H1 (cell line): ENCODE data around the gene ZNF521. TPM values are rescaled to one million over a fixed set of nuclear protein-coding genes. Genes with fewer than 3 reads are reported as not detected.

ENCODE experiments used
- BCL11A ChIP-seq, 2 experiments: IDR thresholded peaks; one replicate each; pipeline ENCODE4 v1.6.1; 2011; ENCODE audit warnings: low read depth in 2 of 2, low read length in 2 of 2, mild to moderate bottlenecking in 2 of 2
- EP300 ChIP-seq, 2 experiments: IDR thresholded peaks; 1 replicate in 1 of 2; 2 replicates in 1 of 2; pipeline ENCODE4 v1.6.1; 2011 to 2012; ENCODE audit warnings: low read depth in 2 of 2, low read length in 2 of 2, mild to moderate bottlenecking in 2 of 2, borderline replicate concordance in 1 of 2, inconsistent platforms in 1 of 2, moderate library complexity in 1 of 2
- SP4 ChIP-seq: IDR thresholded peaks from 2 replicates; pipeline ENCODE4 v1.6.1; 2012; ENCODE audit warnings: low read length, inconsistent platforms
- TAF1 ChIP-seq: IDR thresholded peaks from 2 replicates; pipeline ENCODE4 v1.6.1; 2011; ENCODE audit warnings: mild to moderate bottlenecking, low read depth, low read length
- polyA plus RNA-seq, 7 experiments: library from polyadenylated mRNA; depleted of rRNA in 3 of 7; stranded (reverse) in 5 of 7; unstranded in 2 of 7; fragments of >200 nt in 5 of 7; fragments of 200-250 nt in 2 of 7; gene quantifications; 1 replicate in 5 of 7; 2 replicates in 1 of 7; 4 replicates in 1 of 7; pipeline versions ENCODE4 v1.2.1 to v1.2.3, GENCODE V29; 2011 to 2013; ENCODE audit warnings: missing spikeins in 2 of 7, mixed read lengths in 2 of 7
- total RNA-seq: library from RNA; stranded (reverse); fragmentation: NEBNext Ultra II Directional; extraction: Animal tissue kit (Norgen Biotek cat#: 25700); gene quantifications from 2 replicates; pipeline ENCODE4 v1.2.1, GENCODE V29; 2021

Gene ZNF521
- total and polyA plus RNA-seq, 2 of the 8 experiments (the other 6 are each of a cell fraction or from before 2014, with no cell fraction given): 9.5 to 15.8 TPM

GRCh38 chr18:25341831-25342230, 10.1 kb downstream of the ZNF521 start (continued):
- TF ChIP-seq BCL11A (IDR thresholded peaks at IDR 0.05; ENCODE audit: low read depth in 2 of 2, low read length in 2 of 2): no peak
- no peak for TF ChIP-seq TAF1
- no peak for TF ChIP-seq EP300 (IDR thresholded peaks at IDR 0.05; ENCODE audit: borderline replicate concordance in 1 of 2, low read depth in 2 of 2, low read length in 2 of 2)
- no peak for TF ChIP-seq SP4
